PFSK-1 (cell line): ENCODE results near the gene TCHP.

Experiments
- FOXP2 ChIP-seq: optimal IDR thresholded peaks from 2 replicates; pipeline ENCODE3; 2011; ENCODE audit warnings: borderline replicate concordance, control low read depth, inconsistent platforms; ENCODE audit not compliant: insufficient read depth; ENCODE audit errors: extremely low read length, extremely low read depth
- POLR2AphosphoS5 ChIP-seq: IDR thresholded peaks from 2 replicates; pipeline ENCODE4 v1.6.1; 2012; ENCODE audit warnings: low read depth, mild to moderate bottlenecking, control low read depth, low read length, moderate library complexity
- REST ChIP-seq, 2 experiments: IDR thresholded peaks; 2 replicates each; pipeline versions ENCODE4 v1.6.1 to v1.8.0; 2011 to 2012; ENCODE audit warnings: low read depth in 2 of 2, low read length in 2 of 2, control low read depth in 1 of 2, inconsistent platforms in 1 of 2, mild to moderate bottlenecking in 1 of 2, moderate library complexity in 1 of 2; ENCODE audit not compliant: insufficient read depth in 1 of 2
- SIN3A ChIP-seq: IDR thresholded peaks from 2 replicates; pipeline ENCODE4 v1.6.1; 2012; ENCODE audit warnings: mild to moderate bottlenecking, low read length, moderate library complexity, borderline replicate concordance; ENCODE audit not compliant: insufficient read depth
- TAF1 ChIP-seq: IDR thresholded peaks from 2 replicates; pipeline ENCODE4 v1.6.1; 2012; ENCODE audit warnings: low read length, control low read depth, borderline replicate concordance; ENCODE audit not compliant: insufficient read depth

The TCHP gene

GRCh38 chr12:109926016-109926415, 25.9 kb downstream of the TCHP start:
- TF ChIP-seq FOXP2 (no peak), REST (IDR thresholded peaks at IDR 0.05; ENCODE audit: insufficient read depth in 1 of 2, low read depth in 2 of 2, low read length in 2 of 2) (no peak), SIN3A (no peak), TAF1 (no peak), POLR2AphosphoS5 (no peak)

- no peak for TF ChIP-seq FOXP2
- no peak for TF ChIP-seq REST (IDR thresholded peaks at IDR 0.05; ENCODE audit: insufficient read depth in 1 of 2, low read depth in 2 of 2, low read length in 2 of 2)
- no peak for TF ChIP-seq SIN3A
- TF ChIP-seq TAF1, result no peak
- TF ChIP-seq POLR2AphosphoS5, result no peak
Observed at GRCh38 chr12:109926488-109927210, 26.6 kb downstream of the TCHP start.

- TF ChIP-seq SIN3A (no peak), TAF1 (no peak), REST (IDR thresholded peaks at IDR 0.05; ENCODE audit: insufficient read depth in 1 of 2, low read depth in 2 of 2, low read length in 2 of 2) (no peak), FOXP2 (no peak), POLR2AphosphoS5 (no peak)
Observed at GRCh38 chr12:109927622-109928021, 27.5 kb downstream of the TCHP start.

- TF ChIP-seq FOXP2, result no peak
- TF ChIP-seq TAF1, result no peak
- TF ChIP-seq SIN3A, result no peak
- no peak for TF ChIP-seq POLR2AphosphoS5
- no peak for TF ChIP-seq REST (IDR thresholded peaks at IDR 0.05; ENCODE audit: insufficient read depth in 1 of 2, low read depth in 2 of 2, low read length in 2 of 2)
Observed at GRCh38 chr12:109928058-109928656, 28.1 kb downstream of the TCHP start.
